Dedifferentiated amniotic fluid mesenchymal stem cell (primary cell): ENCODE data around the gene CTTN.

Source experiments
- DNase-seq: peaks from one replicate; pipeline ENCODE4 v3.0.0-alpha.2; 2016; ENCODE audit errors: extremely low spot score

Gene CTTN

GRCh38 chr11:70428701-70429427 lies 30.5 kb downstream of the CTTN start:
- DNase-seq = no peak

DNA sequence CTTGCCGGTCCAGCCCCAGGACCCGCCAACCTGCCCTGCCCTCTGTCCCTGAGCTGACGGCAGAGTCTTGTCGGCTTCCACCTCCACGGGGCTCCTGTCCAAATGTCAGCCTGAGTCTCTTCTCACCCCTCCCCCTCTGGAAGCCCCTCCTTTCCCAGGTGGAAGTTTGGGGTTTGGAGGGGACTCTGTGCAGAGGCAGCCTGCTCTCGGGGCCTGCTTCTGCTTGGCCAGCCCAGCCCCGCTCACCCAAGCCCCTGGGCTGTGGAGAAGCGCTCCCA lies 31.0 kb downstream of the CTTN start:
- no peak for DNase-seq

- no peak for DNase-seq
These were observed 31.6 kb downstream of the CTTN start for GRCh38 chr11:70429724-70430521.

GRCh38 chr11:70430671-70431574 lies 32.6 kb downstream of the CTTN start:
- DNase-seq = no peak

- no peak for DNase-seq
These were observed 33.3 kb downstream of the CTTN start for GRCh38 chr11:70431611-70432010.

- DNase-seq = no peak
These were observed 33.7 kb downstream of the CTTN start for GRCh38 chr11:70432065-70432464.

DNA sequence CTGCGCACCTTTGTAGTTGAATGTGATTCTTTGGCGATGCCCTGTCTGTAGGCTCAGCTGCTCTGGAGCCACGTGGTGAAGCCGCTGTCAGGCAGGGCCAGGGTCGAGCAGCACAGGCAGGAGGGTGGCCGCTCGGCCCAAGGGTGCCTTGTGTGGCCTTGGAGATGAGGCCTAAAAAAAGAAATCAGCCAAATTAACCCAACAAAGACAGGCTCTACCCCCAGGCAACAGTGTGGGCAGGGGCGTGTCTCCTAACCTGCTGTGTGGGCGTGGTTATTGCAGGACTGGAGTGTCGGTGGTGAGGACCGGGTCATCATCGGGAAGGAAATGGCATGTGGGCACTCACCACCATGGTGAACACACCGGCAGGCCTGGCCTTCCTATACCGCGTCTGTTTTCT lies 34.3 kb downstream of the CTTN start:
- no peak for DNase-seq

- DNase-seq = no peak
These were observed 34.7 kb downstream of the CTTN start for GRCh38 chr11:70433038-70433437.

DNA sequence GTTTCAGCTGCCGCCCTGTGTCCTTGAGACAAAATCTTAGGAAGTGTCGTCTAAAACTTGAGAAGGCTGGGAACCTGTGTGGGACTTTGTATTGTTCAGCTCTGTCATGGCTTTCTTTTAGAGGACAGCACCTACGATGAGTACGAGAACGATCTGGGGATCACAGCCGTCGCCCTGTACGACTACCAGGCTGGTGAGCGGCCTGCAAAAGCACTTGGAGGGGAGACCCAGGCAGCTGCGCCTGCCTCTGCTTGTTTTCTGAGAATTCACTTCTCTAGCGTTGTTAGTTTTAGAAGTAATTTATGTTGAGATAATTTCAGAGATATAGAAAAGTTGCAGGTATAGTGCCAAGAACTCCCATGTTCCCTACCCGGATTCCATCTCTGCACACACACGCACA lies 35.2 kb downstream of the CTTN start:
- DNase-seq = no peak

GRCh38 chr11:70433966-70434812 lies 35.9 kb downstream of the CTTN start:
- DNase-seq = no peak

- DNase-seq = no peak
These were observed 36.5 kb downstream of the CTTN start for GRCh38 chr11:70434813-70435278.

DNA sequence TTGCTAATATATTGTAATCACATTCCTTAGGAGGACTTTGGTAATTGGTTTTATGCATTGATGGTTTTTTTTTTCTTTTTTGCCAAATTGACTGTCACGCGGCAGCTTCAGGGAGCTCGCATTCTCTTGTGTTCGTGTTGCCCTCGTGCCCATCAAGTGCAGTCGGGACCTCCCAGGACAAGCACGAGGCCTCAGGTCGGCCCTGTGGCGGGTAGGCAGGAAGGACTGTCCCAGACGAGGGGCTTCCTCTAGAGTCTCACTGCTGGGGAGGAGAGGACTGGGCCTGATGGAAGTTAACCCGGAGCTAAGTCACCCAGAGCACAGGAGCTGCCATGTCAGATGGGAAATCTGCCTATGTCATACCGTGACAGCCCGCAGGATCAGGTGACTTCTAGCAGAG lies 37.0 kb downstream of the CTTN start:
- DNase-seq = no peak

DNA sequence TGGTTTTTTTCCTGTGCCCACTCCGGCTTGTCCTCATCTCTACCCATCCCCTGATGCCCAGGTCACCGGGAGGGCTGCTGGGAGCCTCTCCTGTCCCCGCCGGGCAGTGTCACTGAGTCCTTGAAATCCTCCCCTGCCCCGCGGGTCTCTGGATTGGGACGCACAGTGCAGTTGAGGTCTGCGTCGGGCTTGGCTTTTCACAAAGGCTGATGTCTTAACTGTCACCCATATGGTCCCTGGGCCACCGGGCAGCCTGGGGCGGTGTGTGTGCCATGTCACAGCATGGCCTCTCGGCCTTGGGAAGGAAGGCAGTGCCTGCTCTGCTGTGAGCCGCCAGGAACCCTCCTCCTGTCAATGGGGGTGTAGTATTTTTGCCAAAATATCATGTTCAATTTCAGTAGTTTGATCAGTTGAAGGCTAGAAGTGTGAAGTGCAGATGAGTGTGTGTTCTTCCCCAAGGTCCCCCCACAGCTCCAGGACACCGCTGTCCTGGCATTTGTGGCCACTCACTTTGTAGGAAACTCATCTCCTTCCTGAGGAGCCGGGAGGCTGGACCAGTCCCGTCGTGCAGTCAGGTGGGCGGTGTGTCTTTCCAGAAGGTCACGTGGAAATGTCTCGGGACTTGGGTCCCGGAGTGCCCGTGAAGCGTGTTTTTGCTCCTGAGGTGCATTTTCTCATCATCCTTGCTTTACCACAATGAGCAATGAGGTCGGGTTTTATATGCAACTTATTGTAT lies 37.6 kb downstream of the CTTN start:
- no peak for DNase-seq

GRCh38 chr11:70436501-70436860 lies 38.2 kb downstream of the CTTN start:
- no peak for DNase-seq

DNA sequence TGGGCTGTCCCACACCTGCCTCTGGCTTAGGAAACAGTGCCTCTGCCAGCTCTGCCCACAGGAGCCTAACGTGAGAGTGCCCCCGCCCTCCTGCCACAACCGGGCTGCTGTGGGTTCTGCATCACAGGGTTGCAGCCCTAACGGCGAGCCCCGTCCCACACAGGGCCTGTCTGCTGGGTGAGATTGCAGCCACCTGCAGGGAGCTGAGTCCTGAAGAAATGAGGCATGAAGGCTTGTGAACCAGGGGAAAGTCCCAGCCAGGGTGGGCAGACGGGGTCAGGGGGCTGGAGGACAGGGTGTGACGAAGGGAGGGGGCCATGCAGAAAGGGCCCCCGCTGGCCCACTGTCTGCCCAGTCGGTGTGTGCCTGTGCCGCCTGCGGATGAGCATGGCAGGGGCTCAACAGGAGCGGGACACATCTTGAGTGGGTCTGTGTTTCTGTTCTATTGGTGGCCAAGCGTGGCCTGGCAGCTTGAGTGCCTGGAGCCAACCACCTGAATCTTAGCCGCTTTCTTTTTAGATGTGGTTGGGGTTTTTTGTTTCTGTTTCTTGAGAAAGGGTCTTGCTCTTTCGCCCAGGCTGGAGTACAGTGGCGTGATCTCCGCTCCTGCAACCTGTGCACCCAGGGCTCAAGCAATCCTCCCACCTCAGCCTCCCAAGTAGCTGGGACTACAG lies 38.9 kb downstream of the CTTN start:
- DNase-seq = no peak

- no peak for DNase-seq
These were observed 41.9 kb downstream of the CTTN start for GRCh38 chr11:70440206-70440605.

DNA sequence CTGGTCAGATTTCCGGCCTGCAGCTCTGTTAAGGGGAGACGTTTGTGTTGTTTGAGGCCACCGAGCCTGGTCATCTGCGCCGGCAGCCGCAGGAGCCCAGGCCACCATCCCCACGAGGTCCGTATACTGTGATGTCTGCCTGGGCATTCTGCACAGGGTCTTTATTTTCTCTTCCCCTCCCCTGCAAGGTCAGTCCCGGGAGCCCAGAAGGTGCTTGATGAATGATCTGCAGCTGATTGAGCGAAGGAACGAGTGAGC lies 45.4 kb downstream of the CTTN start:
- DNase-seq = no peak

DNA sequence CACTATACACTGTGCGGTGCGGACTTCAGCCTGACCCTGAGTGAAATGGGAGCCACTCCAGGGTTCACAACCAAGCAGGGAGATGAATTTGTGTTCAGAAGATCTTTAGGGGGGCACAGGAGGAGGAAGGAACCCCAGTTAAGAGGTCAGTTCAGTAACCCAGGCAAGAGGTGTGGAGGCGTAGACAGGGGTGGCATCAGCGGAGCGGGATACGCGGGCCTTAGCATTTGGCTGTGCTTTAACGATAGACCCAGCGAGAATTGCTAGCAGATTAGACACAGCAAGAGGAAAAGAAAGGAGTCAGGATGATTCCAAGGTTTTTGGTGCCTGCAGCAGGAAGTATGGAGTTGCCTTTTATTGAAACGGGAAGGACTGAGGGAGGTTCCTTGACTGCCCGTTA lies 46.8 kb downstream of the CTTN start:
- DNase-seq = no peak

DNA sequence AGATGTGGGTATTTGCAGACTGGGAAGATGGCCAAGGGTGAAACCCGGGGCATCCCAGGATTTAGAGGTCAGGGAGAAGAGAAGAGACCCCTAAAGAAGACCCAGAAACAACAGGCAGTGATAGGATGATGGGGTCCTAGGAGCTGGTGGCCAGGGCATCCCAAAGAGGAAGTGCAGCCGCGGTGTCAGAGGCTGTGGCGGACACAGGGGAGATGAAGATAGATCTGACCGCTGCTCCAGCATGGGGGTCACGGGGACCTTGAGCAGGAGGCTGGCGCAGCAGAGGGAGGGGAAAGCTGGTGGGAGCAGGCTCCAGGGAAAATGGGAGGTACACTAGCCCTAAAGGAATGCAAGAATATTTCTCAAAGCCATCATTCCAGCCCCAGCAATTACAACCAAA lies 47.3 kb downstream of the CTTN start:
- DNase-seq = no peak

GRCh38 chr11:70448983-70449567 lies 50.7 kb downstream of the CTTN start:
- DNase-seq = no peak
